Spleen (tissue), 13 donors: Measurements from ENCODE around the gene ABRAXAS1. TPM values are rescaled to one million over a fixed set of nuclear protein-coding genes. Genes with fewer than 3 reads are reported as not detected.

Experiments used
- DNase-seq: peaks from one replicate; pipeline ENCODE4 v3.0.0-alpha.2; 2020
- H3K27ac ChIP-seq, 8 donors: fragments of 200-600 bp; sonication (generic) in 7 of 8; 1 replicate in 4 of 8; 2 replicates in 4 of 8; pipeline versions ENCODE4 v1.5.0 to v1.8.0; 2016 to 2021; ENCODE audit warnings: inconsistent platforms in 4 of 8, mild to moderate bottlenecking in 4 of 8, moderate library complexity in 1 of 8
- H3K27me3 ChIP-seq, 7 donors: fragments of 200-600 bp; sonication (generic) in 6 of 7; replicated peaks in 1 of 7; 1 replicate in 4 of 7; 2 replicates in 3 of 7; pipeline versions ENCODE4 v1.5.0 to v1.8.0; 2016 to 2021; ENCODE audit warnings: inconsistent platforms in 3 of 7, mild to moderate bottlenecking in 1 of 7
- H3K36me3 ChIP-seq, 6 donors: fragments of 200-600 bp; sonication (generic) in 5 of 6; 1 replicate in 4 of 6; 2 replicates in 2 of 6; pipeline versions ENCODE4 v1.5.0 to v1.8.0; 2016 to 2021; ENCODE audit warnings: inconsistent platforms in 2 of 6
- H3K4me1 ChIP-seq, 6 donors: fragments of 200-600 bp; sonication (generic) in 5 of 6; 1 replicate in 3 of 6; 2 replicates in 3 of 6; pipeline versions ENCODE4 v1.5.0 to v1.8.0; 2016 to 2021; ENCODE audit warnings: inconsistent platforms in 3 of 6
- H3K4me3 ChIP-seq, 8 donors: fragments of 200-600 bp; sonication (generic) in 7 of 8; 1 replicate in 4 of 8; 2 replicates in 4 of 8; pipeline versions ENCODE4 v1.5.0 to v1.8.0; 2016 to 2021; ENCODE audit warnings: inconsistent platforms in 4 of 8, mild to moderate bottlenecking in 4 of 8, moderate library complexity in 2 of 8
- H3K9me3 ChIP-seq, 8 donors: fragments of 200-600 bp; sonication (generic) in 7 of 8; 1 replicate in 4 of 8; 2 replicates in 4 of 8; pipeline versions ENCODE4 v1.5.0 to v1.8.0; 2016 to 2021; ENCODE audit warnings: inconsistent platforms in 4 of 8
- POLR2A ChIP-seq, 3 donors: fragments of 450-650 bp; IDR thresholded peaks; one replicate each; pipeline ENCODE4 v1.5.1; 2017; ENCODE audit warnings: antibody characterized with exemption in 3 of 3, mild to moderate bottlenecking in 1 of 3
- POLR2AphosphoS5 ChIP-seq, 3 donors: sonication (generic); formaldehyde crosslinking; IDR thresholded peaks; one replicate each; pipeline ENCODE4 v1.5.1; 2017; ENCODE audit warnings: antibody characterized with exemption in 3 of 3
- WGBS, 5 donors: extraction: QIAGEN DNeasy Blood & Tissue Kit in 3 of 5; methylation state at CpG; one replicate each; pipeline versions ENCODE4 v1.1.5 to v1.1.7; 2013 to 2018; 5-methylcytosine and 5-hydroxymethylcytosine counted together
- intact Hi-C: fragments of 100-400 bp; cut with DNase I; formaldehyde crosslinking; loops from one replicate; pipeline ENCODE4 v1.15.0; 2023; ENCODE audit warnings: low total_unique reads
- long read RNA-seq, 2 donors: transcript quantifications; one replicate each; lab custom pipeline, GENCODE V29; 2026
- polyA plus RNA-seq, 3 donors: library from polyadenylated mRNA; stranded (reverse); fragments of 200-250 nt; gene quantifications; one replicate each; pipeline ENCODE4 v1.2.1, GENCODE V29; 2013
- total RNA-seq, 7 donors: library from RNA; depleted of rRNA in 3 of 7; stranded (reverse); fragments of >200 nt in 3 of 7; fragmentation: NEBNext Ultra II Directional in 4 of 7; extraction: Animal tissue kit (Norgen Biotek cat#: 25700) in 4 of 7; gene quantifications; one replicate each; pipeline versions ENCODE4 v1.1.0 to v1.2.1, GENCODE V29; 2016 to 2021
- TF ChIP-seq, protein P1 (sequence below), 11 experiments: fragments of 200-600 bp in 7 of 11; fragments of 450-650 bp in 4 of 11; sonication (generic) in 4 of 11; IDR thresholded peaks in 8 of 11; conservative IDR thresholded peaks in 3 of 11; 1 replicate in 7 of 11; 2 replicates in 4 of 11; pipeline versions ENCODE4 v1.4.0 to v1.8.0; 2016 to 2021; ENCODE audit warnings: antibody characterized with exemption in 11 of 11, inconsistent platforms in 4 of 11, mild to moderate bottlenecking in 1 of 11
- donor health status: healthy with polysubstance abuse.
- donor health status: DM: no; HTN: no; CAD: no; lungs with moderate emphysema.
- donor health status: DM: no; HTN: no; CAD: no.
- donor health status: Bipolar disorder and iron deficiency.
- donor health status: healthy.
- donor health status: DM: no; HTN: no; CAD: no.
- donor health status: DM: yes; HTN: yes; CAD: no.

ABRAXAS1 gene
- total RNA-seq = 10 to 100 TPM in 6 of 7 donors, 1 to 10 TPM in 1; 9.9 to 18.2 (median 13.1) TPM
- 1 to 10 TPM; 5.7 to 8.6 (median 7.1) TPM for polyA plus RNA-seq
- long read RNA-seq, donor 1, full-length matches to known transcripts = 2 of 8 reads
- long read RNA-seq, donor 1, partial matches to known transcripts = 6 of 8 reads
- long read RNA-seq, donor 1, other reads (novel, unspliced or antisense) = 0 of 8 reads
- long read RNA-seq, donor 2, full-length matches to known transcripts = 4 of 4 reads
- long read RNA-seq, donor 2, partial matches to known transcripts = 0 of 4 reads
- long read RNA-seq, donor 2, other reads (novel, unspliced or antisense) = 0 of 4 reads

DNA sequence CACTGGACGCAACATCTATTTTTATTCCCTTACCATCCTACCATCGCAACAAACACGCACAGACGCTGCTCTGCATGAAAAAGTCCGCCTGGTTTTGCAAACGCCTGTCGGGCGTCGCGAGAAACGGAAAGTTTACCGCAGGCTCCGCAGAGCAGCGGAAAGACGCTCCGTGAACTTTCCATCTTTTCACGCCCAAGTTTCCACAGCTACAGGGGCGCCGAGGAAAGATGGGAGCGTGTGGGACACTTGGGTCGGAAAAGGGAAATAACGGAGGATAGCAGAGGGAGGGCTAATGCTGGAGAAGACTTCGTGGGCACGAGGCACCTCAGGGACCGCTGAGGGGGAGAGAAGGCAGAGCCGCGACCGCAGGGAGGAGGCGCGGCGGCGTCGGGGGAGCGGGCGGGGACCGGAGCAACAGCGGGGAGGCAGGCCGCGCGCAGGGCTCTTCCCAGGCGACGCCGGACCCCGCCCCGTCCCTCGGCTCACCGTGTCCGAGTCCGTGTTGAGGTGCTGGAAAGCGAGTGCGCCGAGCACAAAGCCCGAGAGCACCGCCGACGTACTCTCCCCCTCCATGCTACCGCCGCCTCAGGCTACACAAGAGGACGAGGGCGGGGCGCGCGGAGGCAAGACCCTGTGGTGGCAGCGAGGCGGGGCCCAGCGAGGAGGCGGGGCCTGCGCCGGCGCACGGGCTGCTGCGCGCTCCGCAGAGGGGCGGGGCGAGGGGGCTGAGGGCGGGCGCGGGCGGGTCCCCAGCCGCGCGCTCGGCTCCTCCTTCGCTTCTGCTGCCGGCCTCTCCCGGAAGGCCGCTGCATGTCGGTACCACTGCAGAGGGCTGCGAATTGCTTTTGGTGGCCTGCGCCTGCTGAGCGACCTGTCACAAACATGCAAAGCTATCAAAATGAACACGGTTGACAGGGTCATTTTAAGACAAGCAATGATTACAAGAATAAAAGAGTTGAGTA, at the start of gene ABRAXAS1:
TSS of gene ABRAXAS1 (minus strand) at position 601 of the 962 bp plus-strand sequence. CDS start at position 573, 28 bp downstream.
- no peaks in the 10 kb centered on the region for H3K27me3 ChIP-seq
- peak within 1 kb of the TSS; percentile 65 to 89 (median 79) for H3K4me3 ChIP-seq
- H3K36me3 ChIP-seq = peaks cover 0 to 18% (median 0%) of the 10 kb centered on the region in 6 donors
- TF ChIP-seq, protein P1, sequence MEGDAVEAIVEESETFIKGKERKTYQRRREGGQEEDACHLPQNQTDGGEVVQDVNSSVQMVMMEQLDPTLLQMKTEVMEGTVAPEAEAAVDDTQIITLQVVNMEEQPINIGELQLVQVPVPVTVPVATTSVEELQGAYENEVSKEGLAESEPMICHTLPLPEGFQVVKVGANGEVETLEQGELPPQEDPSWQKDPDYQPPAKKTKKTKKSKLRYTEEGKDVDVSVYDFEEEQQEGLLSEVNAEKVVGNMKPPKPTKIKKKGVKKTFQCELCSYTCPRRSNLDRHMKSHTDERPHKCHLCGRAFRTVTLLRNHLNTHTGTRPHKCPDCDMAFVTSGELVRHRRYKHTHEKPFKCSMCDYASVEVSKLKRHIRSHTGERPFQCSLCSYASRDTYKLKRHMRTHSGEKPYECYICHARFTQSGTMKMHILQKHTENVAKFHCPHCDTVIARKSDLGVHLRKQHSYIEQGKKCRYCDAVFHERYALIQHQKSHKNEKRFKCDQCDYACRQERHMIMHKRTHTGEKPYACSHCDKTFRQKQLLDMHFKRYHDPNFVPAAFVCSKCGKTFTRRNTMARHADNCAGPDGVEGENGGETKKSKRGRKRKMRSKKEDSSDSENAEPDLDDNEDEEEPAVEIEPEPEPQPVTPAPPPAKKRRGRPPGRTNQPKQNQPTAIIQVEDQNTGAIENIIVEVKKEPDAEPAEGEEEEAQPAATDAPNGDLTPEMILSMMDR (IDR thresholded peaks at IDR 0.05 in 8 of 11, conservative IDR thresholded peaks at IDR 0.05 in 3 of 11) = peak in 1 of 11 experiments; percentile 24
- peak; percentile 72 to 78 (median 75) for TF ChIP-seq POLR2A (IDR thresholded peaks at IDR 0.05)
- TF ChIP-seq POLR2AphosphoS5 (IDR thresholded peaks at IDR 0.05) = peak; percentile 96 to 99 (median 98)
- intact Hi-C loops = no loop called here
- H3K27ac ChIP-seq = peak within 1 kb of the TSS; percentile 83 to 97 (median 93)
- H3K4me1 ChIP-seq = peaks cover 9 to 32% (median 22%) of the 10 kb centered on the region in 6 donors
- DNase-seq = peak; percentile 99
- WGBS, 5 donors = 0 to 1% (median 1%) methylated on average over 73 to 93 of the region's 93 CpGs
- H3K9me3 ChIP-seq = no peaks in the 10 kb centered on the region

DNA sequence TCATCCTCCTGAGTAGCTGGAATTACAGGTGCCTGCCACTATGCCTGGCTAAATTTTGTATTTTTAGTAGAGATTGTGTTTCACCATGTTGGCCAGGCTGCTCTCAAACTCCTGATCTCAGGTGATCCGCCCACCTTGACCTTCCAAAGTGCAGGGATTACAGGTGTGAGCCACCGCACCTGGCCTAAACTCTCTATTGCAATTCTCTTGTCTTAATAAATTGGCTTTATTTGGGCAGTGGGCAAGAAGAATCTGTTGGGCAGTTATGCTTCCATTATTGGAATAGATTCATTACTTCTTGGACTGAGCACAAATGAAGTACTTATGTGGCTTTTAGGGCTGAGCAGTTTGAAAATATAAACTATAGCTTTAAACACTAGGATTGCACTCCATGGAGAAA, 42.8 kb upstream of the ABRAXAS1 start:
- Histone ChIP-seq H3K27ac (no peak overlapping the region), H3K4me1 (no peaks in the 10 kb centered on the region), H3K9me3 (peaks cover 0 to 27% (median 6%) of the 10 kb centered on the region in 8 donors), H3K36me3 (no peaks in the 10 kb centered on the region), H3K27me3 (peaks cover 0 to 35% (median 0%) of the 10 kb centered on the region in 7 donors), H3K4me3 (no peak overlapping the region)
- intact Hi-C loops = no loop called here
- WGBS, 5 donors = 69 to 94% (median 89%) methylated on average over 2 of the region's 2 CpGs
- DNase-seq = no peak
- TF ChIP-seq POLR2AphosphoS5 (IDR thresholded peaks at IDR 0.05) (no peak), POLR2A (IDR thresholded peaks at IDR 0.05) (no peak)
- TF ChIP-seq, protein P1 (IDR thresholded peaks at IDR 0.05 in 8 of 11, conservative IDR thresholded peaks at IDR 0.05 in 3 of 11) = no peak

DNA sequence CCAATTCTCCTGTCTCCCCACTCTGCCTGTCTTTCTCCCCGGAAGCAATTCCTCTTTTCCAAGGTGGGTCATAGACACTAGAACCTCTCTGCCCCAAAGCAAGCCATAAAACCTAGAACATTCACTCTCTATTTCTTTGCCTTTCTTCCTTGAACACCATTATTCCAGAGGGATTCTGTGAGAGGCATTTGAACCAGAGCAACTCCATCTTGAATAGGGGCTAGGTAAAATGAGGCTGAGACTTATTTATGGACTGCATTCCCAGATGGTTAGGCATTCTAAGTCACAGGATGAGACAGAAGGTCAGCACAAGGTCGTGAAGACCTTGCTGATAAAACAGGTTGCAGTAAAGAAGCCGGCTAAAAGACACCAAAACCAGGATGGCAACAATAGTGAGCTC, 37.3 kb upstream of the ABRAXAS1 start:
- Histone ChIP-seq H3K4me1 (no peaks in the 10 kb centered on the region), H3K27me3 (peaks cover 0 to 4% (median 0%) of the 10 kb centered on the region in 7 donors), H3K9me3 (peaks cover 0 to 14% (median 0%) of the 10 kb centered on the region in 8 donors), H3K4me3 (no peak overlapping the region), H3K27ac (no peak overlapping the region), H3K36me3 (no peaks in the 10 kb centered on the region)
- DNase-seq = no peak
- TF ChIP-seq, protein P1 (IDR thresholded peaks at IDR 0.05 in 8 of 11, conservative IDR thresholded peaks at IDR 0.05 in 3 of 11) = no peak
- TF ChIP-seq POLR2AphosphoS5 (IDR thresholded peaks at IDR 0.05) (no peak), POLR2A (IDR thresholded peaks at IDR 0.05) (no peak)
- intact Hi-C loops = no loop called here
- WGBS, 5 donors = 48 to 73% (median 71%) methylated on average over 3 of the region's 3 CpGs
